GM12892 (cell line): ENCODE measurements around the gene PPIF.

Experiments
- DNase-seq: peaks from one replicate; pipeline ENCODE4 v3.0.0; 2011; ENCODE audit not compliant: insufficient read length
- FAIRE-seq: peaks from 2 replicates; lab custom pipeline; 2011; peaks lifted over from hg19 to GRCh38; lab: Jason Lieb, UNC
- POLR2A ChIP-seq: IDR thresholded peaks from 2 replicates; pipeline ENCODE4 v1.6.1; 2011; ENCODE audit warnings: low read depth, low read length, control low read depth
- POLR2AphosphoS5 ChIP-seq: IDR thresholded peaks from 2 replicates; pipeline ENCODE4 v1.6.1; 2011; ENCODE audit warnings: low read depth, low read length, control low read depth
- TAF1 ChIP-seq: IDR thresholded peaks from 2 replicates; pipeline ENCODE4 v1.6.1; 2011; ENCODE audit warnings: low read depth, mild to moderate bottlenecking, control low read depth, low read length, borderline replicate concordance

Gene PPIF

DNA sequence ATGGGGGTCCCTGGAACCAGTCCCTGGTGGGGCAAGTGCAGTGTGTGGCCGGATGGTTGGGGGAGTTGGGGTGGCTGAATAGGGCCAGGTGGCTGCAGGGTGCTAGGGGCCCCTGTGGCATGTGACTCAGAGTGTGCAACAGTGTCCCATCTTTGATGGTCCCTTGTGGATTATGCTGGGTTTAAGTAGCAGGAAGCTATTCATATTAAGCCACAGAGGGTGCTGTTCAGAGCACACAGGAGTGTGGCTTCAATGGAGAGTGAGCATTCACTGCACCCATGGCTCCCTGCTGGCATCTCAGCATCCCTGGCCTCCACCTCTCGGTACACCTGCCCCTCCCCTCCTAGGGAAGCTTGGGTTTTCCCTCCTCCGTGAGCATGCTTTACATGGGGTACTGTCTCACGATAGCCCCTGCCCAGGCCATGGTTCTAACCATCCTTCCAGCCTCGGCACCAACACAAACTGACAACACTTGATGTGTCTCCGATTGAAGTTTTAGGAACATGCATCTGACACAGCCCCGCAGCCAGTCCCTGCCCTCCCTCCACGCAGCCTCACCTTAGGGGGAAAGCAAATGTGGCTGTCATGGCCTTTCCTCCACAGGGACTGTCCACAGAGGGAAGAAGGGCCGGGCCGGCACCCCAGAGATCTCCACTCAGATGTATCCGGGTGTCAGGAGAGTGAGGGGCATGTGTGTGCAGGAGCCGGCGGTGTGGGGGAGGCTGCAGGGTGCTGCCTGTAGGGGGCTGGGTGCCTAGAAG lies 30.4 kb upstream of the PPIF start:
- TF ChIP-seq POLR2AphosphoS5 (peak; percentile 83), TAF1 (no peak), POLR2A (peak; percentile 52; the same call in 1 of the 2 replicates)
- peak; percentile 86 for FAIRE-seq
- DNase-seq = peak; percentile 37

DNA sequence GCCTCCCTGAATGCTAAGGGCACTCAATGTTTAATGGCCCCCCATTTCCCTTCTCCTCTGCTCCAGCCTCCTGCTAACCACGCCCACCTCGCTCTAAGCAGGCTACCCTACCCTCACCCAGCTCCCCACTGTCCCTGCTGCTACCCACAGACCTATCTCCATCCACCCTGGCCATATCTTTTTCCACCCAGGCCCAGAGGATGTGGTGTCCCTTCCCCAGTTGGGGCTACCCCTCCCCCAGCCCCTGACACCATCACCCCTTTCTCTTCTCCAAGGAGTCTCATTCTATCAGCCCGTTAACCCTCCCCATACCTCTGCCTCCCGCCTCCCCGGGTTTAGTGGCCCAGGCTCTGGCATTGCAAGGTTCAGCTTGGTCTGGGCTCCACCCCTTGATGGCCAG lies 28.9 kb upstream of the PPIF start:
- FAIRE-seq (no peak), DNase-seq (no peak)
- TF ChIP-seq POLR2A = no peak

DNA sequence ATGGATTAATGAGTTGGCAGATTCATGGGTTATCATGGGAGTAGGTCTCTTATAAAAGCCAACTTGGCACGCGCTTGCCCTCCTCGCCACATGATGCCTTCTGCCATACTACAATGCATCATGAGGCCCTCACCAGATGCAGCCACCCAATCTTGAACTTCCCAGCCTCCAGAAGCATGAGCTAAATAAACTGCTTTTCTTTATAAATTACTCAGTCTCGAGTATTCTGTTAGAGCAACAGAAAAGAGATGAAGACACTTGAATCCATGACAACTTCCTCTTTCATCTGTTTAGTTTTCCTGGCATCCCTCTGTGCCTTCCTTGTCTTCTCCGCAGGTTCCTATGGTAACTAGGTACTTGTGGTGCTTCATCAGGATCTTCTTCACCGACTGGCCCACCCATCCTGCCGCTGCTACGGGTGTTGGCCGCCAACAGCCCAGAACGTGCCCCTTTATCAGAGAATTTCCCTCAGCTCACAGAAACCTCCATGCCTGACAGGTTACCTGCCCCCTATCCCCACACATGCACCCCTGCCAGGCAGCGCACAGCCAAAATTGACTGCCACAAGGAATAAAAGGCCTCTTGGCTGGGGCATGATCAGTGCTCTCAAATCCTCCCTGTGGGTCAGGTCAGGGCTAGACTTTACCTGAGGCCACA lies 28.0 kb upstream of the PPIF start:
- FAIRE-seq = no peak
- no peak for DNase-seq
- no peak for TF ChIP-seq POLR2AphosphoS5
- TF ChIP-seq POLR2A = no peak
- no peak for TF ChIP-seq TAF1

DNA sequence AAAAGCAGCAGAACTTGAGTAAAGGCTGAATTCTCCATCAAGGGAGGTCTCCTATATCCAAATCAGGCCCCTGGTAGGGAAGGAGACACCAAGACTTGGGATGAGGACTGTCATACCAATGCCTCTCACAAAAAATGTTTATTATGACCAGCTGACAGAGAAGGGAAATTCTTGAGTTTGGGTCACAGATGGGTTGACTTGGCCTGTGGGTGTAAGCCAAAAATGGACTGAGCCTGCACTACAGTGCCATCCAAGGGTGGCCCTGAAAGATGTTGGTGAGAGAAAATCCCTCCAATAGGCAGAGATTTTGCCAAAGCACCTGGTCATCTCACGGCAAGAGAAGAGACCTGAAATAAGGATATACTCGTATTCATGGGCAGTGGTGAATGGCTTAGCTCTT lies 27.0 kb upstream of the PPIF start:
- FAIRE-seq = no peak
- DNase-seq = no peak
- TF ChIP-seq POLR2A (no peak), TAF1 (no peak), POLR2AphosphoS5 (no peak)

DNA sequence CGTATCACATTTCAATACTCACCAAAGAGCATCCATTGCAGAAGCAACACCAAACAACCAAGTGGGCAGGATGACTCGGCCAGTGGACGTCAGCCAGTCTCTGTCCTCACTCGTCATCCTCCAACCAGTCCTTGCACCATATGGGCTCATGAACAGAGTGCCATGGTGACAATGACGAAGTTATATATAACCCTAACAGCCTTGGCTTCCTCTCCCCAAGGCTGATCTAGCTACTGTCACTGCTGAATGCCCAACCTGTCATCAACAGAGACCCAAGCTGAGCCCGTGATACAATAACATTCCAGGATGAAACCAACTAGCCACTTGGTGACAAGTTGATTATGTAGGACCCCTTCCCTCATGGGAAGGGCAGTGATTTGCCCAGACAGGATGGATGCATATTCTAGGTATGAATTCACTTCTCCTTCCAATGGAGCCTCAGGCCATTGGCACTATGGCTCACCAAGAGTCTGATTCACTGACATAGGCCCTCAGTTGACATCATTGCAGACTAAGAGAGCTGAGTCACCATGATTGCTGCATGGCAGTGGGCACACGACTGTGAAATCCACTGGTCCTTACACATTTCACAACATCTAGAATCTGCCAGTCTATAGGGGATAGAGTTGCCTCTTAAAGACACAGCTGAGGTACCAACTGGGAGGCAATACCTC lies 26.3 kb upstream of the PPIF start:
- DNase-seq = no peak
- FAIRE-seq = no peak
- TF ChIP-seq POLR2AphosphoS5 (no peak), TAF1 (no peak), POLR2A (no peak)

DNA sequence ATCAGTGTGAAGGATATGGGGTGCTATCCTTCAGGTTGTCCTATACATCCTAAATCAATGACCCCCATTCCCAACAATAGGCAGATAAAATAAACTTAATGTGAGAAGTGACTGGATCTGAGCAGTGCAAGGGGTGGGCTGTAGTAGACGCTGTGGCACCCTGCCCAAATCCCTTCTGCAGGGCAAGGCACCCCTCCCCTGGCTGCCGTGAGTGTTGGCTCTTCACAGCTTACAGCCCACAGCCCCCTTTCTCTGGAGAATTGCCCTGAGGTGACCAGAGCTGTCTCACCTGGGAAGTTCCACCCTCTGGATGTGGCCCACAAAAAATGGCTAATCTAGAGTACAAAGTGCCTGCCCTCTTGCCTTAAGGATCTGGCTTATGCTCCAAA lies 25.8 kb upstream of the PPIF start:
- FAIRE-seq (no peak), DNase-seq (no peak)
- TF ChIP-seq POLR2AphosphoS5 (no peak), POLR2A (no peak), TAF1 (no peak)

DNA sequence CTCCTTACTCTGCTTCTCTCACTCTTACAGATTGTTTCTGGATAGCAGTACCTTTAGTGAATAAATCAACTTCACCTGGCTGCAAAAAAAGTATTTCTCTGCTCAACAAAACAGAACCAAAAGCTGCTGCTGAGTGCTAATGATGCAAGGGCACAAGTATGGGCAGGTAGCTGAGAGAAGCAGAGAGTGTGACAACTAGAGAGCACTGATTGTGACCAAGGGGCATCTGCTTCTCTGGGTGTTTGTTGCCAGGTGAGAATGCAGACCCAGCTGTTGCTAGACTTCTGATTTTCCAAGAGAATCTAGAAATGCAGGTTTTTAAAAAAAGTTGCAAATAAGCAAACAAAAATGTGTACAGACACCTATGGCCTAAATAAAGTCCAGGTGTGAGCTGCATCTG lies 25.3 kb upstream of the PPIF start:
- DNase-seq (no peak), FAIRE-seq (no peak)
- TF ChIP-seq TAF1 = no peak

DNA sequence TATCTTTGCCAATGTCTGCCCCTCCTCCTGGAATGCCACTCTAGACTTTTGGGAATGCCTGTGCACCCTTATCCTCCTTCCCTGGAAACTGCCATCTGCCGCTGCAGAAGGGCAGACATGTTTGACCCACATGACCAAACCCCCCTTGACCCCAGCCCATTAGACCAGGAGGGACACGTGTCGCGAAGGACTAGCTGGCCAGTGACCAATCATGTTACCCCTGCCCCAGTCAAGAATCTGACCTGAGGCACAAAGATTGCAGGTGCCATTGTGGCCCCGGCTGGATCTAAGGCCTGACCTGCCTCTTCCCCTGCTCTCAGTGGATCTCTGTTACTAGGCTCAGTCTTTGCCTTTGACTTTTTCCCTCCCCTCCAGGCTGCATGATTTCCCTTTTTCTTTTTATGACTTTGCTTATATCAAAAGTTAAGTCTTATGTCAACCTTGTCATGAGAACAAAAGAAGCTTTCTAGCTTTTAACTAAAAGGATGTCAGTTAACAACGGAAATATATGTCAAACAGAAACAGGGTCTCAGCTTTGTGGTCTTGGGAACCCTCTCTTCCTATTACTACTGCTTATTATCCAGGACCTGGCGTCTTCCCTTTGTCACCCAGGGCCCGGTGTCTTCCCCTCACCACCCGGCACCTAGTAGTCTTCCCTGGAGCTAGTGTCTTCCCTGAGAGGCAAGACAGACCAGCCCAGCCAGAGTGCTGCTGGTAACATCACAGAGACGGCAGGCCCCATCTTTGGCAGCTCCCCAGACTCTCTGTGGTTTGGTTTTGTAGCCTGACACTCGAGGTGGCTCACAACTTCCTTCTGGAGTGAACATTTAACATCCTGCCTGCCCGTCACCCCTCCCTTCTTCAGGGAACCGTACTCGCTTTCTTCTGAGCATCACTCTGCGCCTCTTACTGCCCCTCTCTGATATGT lies 24.4 kb upstream of the PPIF start:
- peak; percentile 53 for FAIRE-seq
- TF ChIP-seq POLR2A (no peak), POLR2AphosphoS5 (no peak), TAF1 (no peak)
- DNase-seq = no peak

DNA sequence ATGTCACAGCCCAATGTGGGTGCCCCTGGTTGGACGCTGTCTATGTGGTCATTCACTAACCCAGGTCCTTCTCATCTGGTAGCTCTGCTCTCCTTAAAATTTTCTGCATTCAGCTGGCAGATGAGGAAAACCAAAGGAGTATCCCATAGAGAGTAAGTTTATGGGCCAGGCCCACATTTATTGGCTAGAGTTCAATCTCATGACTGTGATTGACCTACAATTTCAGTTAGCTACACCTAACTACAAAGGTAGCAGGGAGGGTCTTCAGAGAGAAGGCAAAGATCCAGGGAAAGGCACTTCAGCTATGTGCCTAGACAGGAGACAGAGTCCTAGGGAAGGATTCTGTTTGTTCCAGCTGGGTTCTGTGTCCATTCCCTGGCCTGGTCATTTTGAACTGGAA lies 23.7 kb upstream of the PPIF start:
- TF ChIP-seq TAF1 = no peak
- TF ChIP-seq POLR2A = no peak
- TF ChIP-seq POLR2AphosphoS5 = no peak
- DNase-seq (no peak), FAIRE-seq (no peak)

DNA sequence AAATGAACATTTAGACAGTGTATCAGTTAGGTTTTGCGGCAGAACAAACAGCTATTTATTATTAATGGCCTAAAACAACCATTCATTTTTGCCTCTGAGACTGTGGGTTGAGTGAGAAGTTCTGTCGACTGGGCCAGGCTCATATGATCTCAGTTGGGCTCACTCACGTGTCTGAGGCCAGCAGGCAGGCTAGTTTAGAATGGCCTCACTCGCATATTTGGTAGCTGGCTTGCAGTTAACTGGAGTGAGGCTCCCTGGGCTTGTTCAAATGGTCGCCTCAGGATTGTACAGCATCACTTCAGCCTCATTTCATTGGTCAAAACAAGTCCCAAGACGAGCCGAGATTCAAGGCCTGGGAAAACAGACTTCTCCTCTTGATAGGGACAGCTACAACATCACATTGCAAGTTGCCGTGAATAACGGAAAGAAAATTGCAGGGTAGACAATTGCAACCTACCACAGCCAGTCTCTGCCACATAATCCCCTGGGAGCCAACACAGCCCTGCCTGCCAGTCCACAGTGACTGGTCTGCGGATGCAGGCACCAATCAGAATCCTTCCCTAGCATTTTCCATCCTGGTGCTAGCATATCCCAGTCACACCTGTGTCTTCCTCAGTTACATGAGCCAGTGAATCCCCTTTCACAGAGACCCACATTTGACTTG lies 23.1 kb upstream of the PPIF start:
- DNase-seq = no peak
- TF ChIP-seq POLR2AphosphoS5 = no peak
- no peak for TF ChIP-seq TAF1
- TF ChIP-seq POLR2A = no peak

More for the DNA sequence above, 23.1 kb upstream of the PPIF start:
- FAIRE-seq = no peak
